ENCODE measurements around the gene DNAH6. TPM values are rescaled to one million over a fixed set of nuclear protein-coding genes. Genes with fewer than 3 reads are reported as not detected.
A peak's percentile ranks its signal among the peaks of the same experiment; 100 is the strongest.

DNAH6 gene
- total and polyA plus RNA-seq, 2 experiments from 2014 or later: 0.11 TPM; not detected in 1

- H3K27me3 ChIP-seq (replicated peaks; ENCODE audit: insufficient read depth): peaks cover 9% of the 10 kb centered on the region; the same call in 1 of the 2 replicates
- peak; percentile 7 for DNase-seq
These were observed 233.1 kb downstream of the DNAH6 start for GRCh38 chr2:84749442-84749841.

DNA sequence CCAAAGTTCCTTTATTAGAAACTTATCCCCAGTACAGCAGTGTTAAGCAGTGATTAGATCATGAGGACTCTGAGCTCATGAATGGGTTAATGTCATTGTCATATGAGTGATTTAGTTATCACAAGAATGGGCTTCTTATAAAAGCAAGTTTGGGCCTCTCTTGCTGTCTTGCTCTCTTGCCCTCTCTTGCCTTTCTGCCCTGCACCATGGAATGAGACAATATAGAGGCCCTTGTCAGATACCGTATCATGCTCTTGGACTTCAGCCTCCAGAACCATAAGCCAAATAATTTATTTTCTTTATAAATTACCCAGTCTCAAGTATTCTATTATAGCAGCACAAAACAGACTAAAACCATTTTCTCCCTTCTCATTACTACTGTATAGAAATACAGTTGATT is 238.8 kb downstream of the DNAH6 start:
- H3K9ac ChIP-seq: no peak overlapping the region
- no peak for DNase-seq
- no peak overlapping the region for H3K4me2 ChIP-seq (ENCODE audit: unreplicated experiment)
- no peak overlapping the region for H3K27ac ChIP-seq
- peaks cover 9% of the 10 kb centered on the region; the same call in 1 of the 2 replicates for H3K27me3 ChIP-seq (replicated peaks; ENCODE audit: insufficient read depth)
- H2AFZ ChIP-seq: no peak overlapping the region
- H3K36me3 ChIP-seq (ENCODE audit: low read depth): no peaks in the 10 kb centered on the region
- H3K79me2 ChIP-seq (ENCODE audit: insufficient read depth): no peaks in the 10 kb centered on the region
- H3K9me2 ChIP-seq (ENCODE audit: insufficient read depth): no peaks in the 10 kb centered on the region
- TF ChIP-seq EZH2 (IDR thresholded peaks at IDR 0.05; ENCODE audit: insufficient read depth, poor library complexity, severe bottlenecking) (no peak), EZH2phosphoT487 (IDR thresholded peaks at IDR 0.05; ENCODE audit: insufficient read depth, low read depth) (no peak)
- in situ Hi-C loops (cut with MboI): no loop called here
- no peaks in the 10 kb centered on the region for H3F3A ChIP-seq (ENCODE audit: insufficient read depth)
- H4K20me1 ChIP-seq (ENCODE audit: insufficient read depth): no peaks in the 10 kb centered on the region
- H3K9me3 ChIP-seq (ENCODE audit: low read depth): no peaks in the 10 kb centered on the region
- H3K4me1 ChIP-seq (ENCODE audit: insufficient read depth): no peaks in the 10 kb centered on the region
- WGBS, 2 experiments (ENCODE audit: low coverage in 1 of 2, low lambda C conversion rate in 2 of 2, missing lambda C conversion rate in 2 of 2): 88 to 100% methylated on average over 1 of the region's 1 CpG
- no peak overlapping the region for H3K4me3 ChIP-seq

More at GRCh38 chr2:84749442-84749841, 233.1 kb downstream of the DNAH6 start:
- Histone ChIP-seq H3K27ac (no peak overlapping the region), H3K36me3 (ENCODE audit: low read depth) (no peaks in the 10 kb centered on the region), H3K9me2 (ENCODE audit: insufficient read depth) (no peaks in the 10 kb centered on the region), H3K4me3 (no peak overlapping the region), H3K4me1 (ENCODE audit: insufficient read depth) (no peaks in the 10 kb centered on the region), H3K9ac (no peak overlapping the region), H2AFZ (no peak overlapping the region), H3K79me2 (ENCODE audit: insufficient read depth) (no peaks in the 10 kb centered on the region), H3K9me3 (ENCODE audit: low read depth) (no peaks in the 10 kb centered on the region), H3F3A (ENCODE audit: insufficient read depth) (no peaks in the 10 kb centered on the region), H3K4me2 (ENCODE audit: unreplicated experiment) (no peak overlapping the region), H4K20me1 (ENCODE audit: insufficient read depth) (no peaks in the 10 kb centered on the region)
- TF ChIP-seq EZH2 (IDR thresholded peaks at IDR 0.05; ENCODE audit: insufficient read depth, poor library complexity, severe bottlenecking): no peak
- no peak for TF ChIP-seq EZH2phosphoT487 (IDR thresholded peaks at IDR 0.05; ENCODE audit: insufficient read depth, low read depth)
- in situ Hi-C loops (cut with MboI): no loop called here

- WGBS, 2 experiments (ENCODE audit: low coverage in 1 of 2, low lambda C conversion rate in 2 of 2, missing lambda C conversion rate in 2 of 2): 44 to 45% methylated on average over 3 of the region's 3 CpGs
- Histone ChIP-seq H3K79me2 (ENCODE audit: insufficient read depth) (no peaks in the 10 kb centered on the region), H3K36me3 (ENCODE audit: low read depth) (no peaks in the 10 kb centered on the region), H3K9ac (no peak overlapping the region), H3K4me2 (ENCODE audit: unreplicated experiment) (no peak overlapping the region), H2AFZ (no peak overlapping the region), H3K4me1 (ENCODE audit: insufficient read depth) (no peaks in the 10 kb centered on the region), H3K27me3 (replicated peaks; ENCODE audit: insufficient read depth) (no peaks in the 10 kb centered on the region), H4K20me1 (ENCODE audit: insufficient read depth) (no peaks in the 10 kb centered on the region), H3K9me3 (ENCODE audit: low read depth) (no peaks in the 10 kb centered on the region), H3K27ac (no peak overlapping the region), H3K9me2 (ENCODE audit: insufficient read depth) (no peaks in the 10 kb centered on the region), H3K4me3 (no peak overlapping the region), H3F3A (ENCODE audit: insufficient read depth) (no peaks in the 10 kb centered on the region)
- no peak for DNase-seq
- TF ChIP-seq EZH2 (IDR thresholded peaks at IDR 0.05; ENCODE audit: insufficient read depth, poor library complexity, severe bottlenecking) (no peak), EZH2phosphoT487 (IDR thresholded peaks at IDR 0.05; ENCODE audit: insufficient read depth, low read depth) (no peak)
- in situ Hi-C loops (cut with MboI): no loop called here
These were observed 241.3 kb downstream of the DNAH6 start for GRCh38 chr2:84757648-84758047.

DNA sequence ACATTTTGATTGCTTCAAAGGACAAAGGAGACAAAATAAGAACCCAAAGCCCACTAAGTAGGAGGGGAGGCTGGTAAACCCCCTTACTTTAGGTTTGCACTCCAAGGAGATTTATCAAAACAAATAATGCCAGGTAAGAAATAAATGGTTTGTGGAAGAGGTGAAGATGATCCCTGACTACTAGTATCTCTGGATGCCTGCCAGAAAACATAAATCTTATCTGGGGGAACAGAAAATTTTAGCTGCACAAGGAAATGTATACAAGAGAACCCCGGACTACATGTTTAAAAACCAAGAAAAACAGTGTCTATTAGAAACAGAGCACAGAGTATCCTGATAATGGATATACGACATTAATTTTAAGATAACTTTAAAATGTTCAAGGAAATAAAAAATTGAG is 250.5 kb downstream of the DNAH6 start:
- WGBS, 2 experiments (ENCODE audit: low coverage in 1 of 2, low lambda C conversion rate in 2 of 2, missing lambda C conversion rate in 2 of 2): 63 to 77% methylated on average over 2 of the region's 2 CpGs
- TF ChIP-seq EZH2phosphoT487 (IDR thresholded peaks at IDR 0.05; ENCODE audit: insufficient read depth, low read depth) (no peak), EZH2 (IDR thresholded peaks at IDR 0.05; ENCODE audit: insufficient read depth, poor library complexity, severe bottlenecking) (no peak)
- Histone ChIP-seq H3K4me3 (no peak overlapping the region), H3K27ac (no peak overlapping the region), H3K36me3 (ENCODE audit: low read depth) (no peaks in the 10 kb centered on the region), H3K9me2 (ENCODE audit: insufficient read depth) (no peaks in the 10 kb centered on the region), H3K79me2 (ENCODE audit: insufficient read depth) (no peaks in the 10 kb centered on the region), H2AFZ (no peak overlapping the region), H3K9ac (no peak overlapping the region), H3K4me2 (ENCODE audit: unreplicated experiment) (no peak overlapping the region), H3K27me3 (replicated peaks; ENCODE audit: insufficient read depth) (no peaks in the 10 kb centered on the region), H3F3A (ENCODE audit: insufficient read depth) (no peaks in the 10 kb centered on the region), H4K20me1 (ENCODE audit: insufficient read depth) (no peaks in the 10 kb centered on the region), H3K9me3 (ENCODE audit: low read depth) (no peaks in the 10 kb centered on the region), H3K4me1 (ENCODE audit: insufficient read depth) (no peaks in the 10 kb centered on the region)
- in situ Hi-C loops (cut with MboI): no loop called here
- DNase-seq: no peak

DNA sequence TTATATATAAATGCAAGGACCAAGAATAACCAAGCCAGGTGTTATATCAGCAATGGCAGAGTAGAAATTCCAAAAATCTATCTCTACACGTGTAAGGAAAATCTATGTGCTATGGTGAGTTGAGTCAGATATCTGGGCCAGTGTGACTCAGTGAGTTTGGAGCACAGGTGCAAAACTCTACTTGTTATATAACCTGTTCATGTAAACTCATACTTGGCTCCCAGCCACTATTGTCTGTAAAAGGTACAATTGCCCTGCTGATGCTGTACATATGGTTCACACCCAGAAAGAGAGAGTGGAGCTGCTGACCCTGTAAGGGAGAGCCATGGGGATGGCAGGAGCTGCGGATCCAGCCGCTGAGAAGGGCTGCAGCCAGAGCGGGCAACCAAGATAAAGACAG is 252.5 kb downstream of the DNAH6 start:
- no peak overlapping the region for H3K4me2 ChIP-seq (ENCODE audit: unreplicated experiment)
- no peaks in the 10 kb centered on the region for H3K36me3 ChIP-seq (ENCODE audit: low read depth)
- in situ Hi-C loops (cut with MboI): no loop called here
- H3K79me2 ChIP-seq (ENCODE audit: insufficient read depth): no peaks in the 10 kb centered on the region
- no peak for DNase-seq
- H4K20me1 ChIP-seq (ENCODE audit: insufficient read depth): no peaks in the 10 kb centered on the region
- H3K9me2 ChIP-seq (ENCODE audit: insufficient read depth): no peaks in the 10 kb centered on the region
- H3K9me3 ChIP-seq (ENCODE audit: low read depth): no peaks in the 10 kb centered on the region
- H2AFZ ChIP-seq: no peak overlapping the region
- no peaks in the 10 kb centered on the region for H3K4me1 ChIP-seq (ENCODE audit: insufficient read depth)
- no peaks in the 10 kb centered on the region for H3K27me3 ChIP-seq (replicated peaks; ENCODE audit: insufficient read depth)
- no peak overlapping the region for H3K9ac ChIP-seq
- TF ChIP-seq EZH2phosphoT487 (IDR thresholded peaks at IDR 0.05; ENCODE audit: insufficient read depth, low read depth) (no peak), EZH2 (IDR thresholded peaks at IDR 0.05; ENCODE audit: insufficient read depth, poor library complexity, severe bottlenecking) (no peak)
- H3F3A ChIP-seq (ENCODE audit: insufficient read depth): no peaks in the 10 kb centered on the region
- no peak overlapping the region for H3K27ac ChIP-seq
- 61 to 69% methylated on average over 4 of the region's 4 CpGs for WGBS, 2 experiments (ENCODE audit: low coverage in 1 of 2, low lambda C conversion rate in 2 of 2, missing lambda C conversion rate in 2 of 2)
- no peak overlapping the region for H3K4me3 ChIP-seq

Measured in GM23248 (cell line).